COR-L47 (cell line): Measurements from ENCODE around the gene RAD51B.

Experiments used
- DNase-seq: peaks from one replicate; lab custom pipeline; 2025; lab: John Stamatoyannopoulos, UW

Gene RAD51B

DNA sequence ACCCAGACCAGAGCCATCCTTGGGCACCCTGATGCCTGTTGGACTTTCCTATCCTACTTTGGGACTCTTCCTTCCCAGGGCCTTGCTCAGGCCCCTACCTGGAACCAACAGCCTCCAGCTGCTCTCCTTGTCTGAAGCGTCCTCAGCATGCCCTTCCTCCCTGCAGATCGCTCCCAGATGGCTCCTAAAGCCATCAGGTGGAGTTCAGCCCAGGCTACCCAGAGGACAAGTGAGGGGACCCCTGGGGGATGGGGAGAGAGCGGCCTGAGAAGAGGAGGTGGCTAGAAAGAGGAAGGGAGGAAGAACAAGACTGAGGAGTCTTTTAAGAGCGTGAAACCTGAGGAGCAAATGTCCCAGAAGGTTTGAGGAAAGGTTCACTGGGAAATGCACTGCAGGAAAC is 736.7 kb downstream of the RAD51B start:
- no peak for DNase-seq

- DNase-seq = no peak
Measured at GRCh38 chr14:68557648-68558047, 738.1 kb downstream of the RAD51B start.

GRCh38 chr14:68558096-68558495 is 738.5 kb downstream of the RAD51B start:
- DNase-seq = no peak

DNA sequence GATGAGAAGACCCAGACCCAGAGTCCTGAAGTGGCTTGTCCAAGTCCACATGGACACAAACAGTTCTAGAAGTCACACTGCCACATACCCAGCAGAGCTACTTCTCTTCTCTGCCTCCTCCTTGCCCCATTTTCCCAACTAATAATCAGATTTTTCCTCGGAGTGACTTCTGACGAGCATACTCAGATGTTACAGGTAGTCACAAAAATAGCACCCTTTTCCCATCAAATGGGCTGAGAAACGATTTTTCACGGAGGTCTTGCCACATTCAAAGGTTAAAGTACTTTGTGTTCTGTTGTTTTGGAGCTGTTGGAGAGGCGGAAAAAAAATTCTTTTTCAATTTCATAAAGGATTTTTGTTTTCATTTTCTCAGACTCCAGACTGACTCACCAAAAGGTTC is 740.4 kb downstream of the RAD51B start:
- DNase-seq = no peak

GRCh38 chr14:68561531-68562007 is 742.0 kb downstream of the RAD51B start:
- DNase-seq = no peak

GRCh38 chr14:68562911-68563250 is 743.3 kb downstream of the RAD51B start:
- no peak for DNase-seq

- no peak for DNase-seq
Measured at GRCh38 chr14:68563251-68564131, 743.9 kb downstream of the RAD51B start.

DNA sequence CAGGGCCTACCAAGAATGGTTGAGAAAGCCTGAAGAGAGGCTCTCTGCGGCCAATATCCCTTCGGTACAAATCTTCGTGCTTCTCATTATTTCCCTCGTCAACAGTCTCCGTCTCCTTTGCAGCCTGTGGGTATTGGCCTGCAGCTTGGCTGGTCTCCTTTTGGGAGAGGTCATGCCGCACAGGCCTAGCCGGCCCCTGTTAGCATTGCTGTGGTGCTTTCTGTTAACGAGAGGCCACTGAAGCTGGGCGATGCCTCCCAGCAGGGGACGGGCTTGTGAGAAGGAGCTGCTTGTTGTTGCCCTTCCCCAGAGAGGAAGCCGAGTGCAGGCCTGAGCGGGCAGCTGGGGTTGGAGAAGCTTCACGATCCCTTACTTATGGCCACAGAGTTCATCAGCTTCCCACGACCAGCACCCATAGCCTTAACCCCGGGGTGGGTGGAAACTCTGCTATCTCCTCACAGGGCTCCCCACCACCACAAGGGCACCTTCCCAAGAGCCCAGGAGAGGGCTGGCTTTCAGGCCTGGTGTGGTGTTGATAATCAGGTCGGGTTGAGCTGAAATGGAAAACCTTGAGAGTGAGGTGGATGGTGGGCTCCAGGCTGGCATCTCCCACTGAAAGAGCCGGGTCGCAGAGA is 744.7 kb downstream of the RAD51B start:
- no peak for DNase-seq

- DNase-seq = no peak
Measured at GRCh38 chr14:68564826-68565759, 745.5 kb downstream of the RAD51B start.

- no peak for DNase-seq
Measured at GRCh38 chr14:68566075-68566474, 746.5 kb downstream of the RAD51B start.

GRCh38 chr14:68568907-68569897 is 749.6 kb downstream of the RAD51B start:
- no peak for DNase-seq

DNA sequence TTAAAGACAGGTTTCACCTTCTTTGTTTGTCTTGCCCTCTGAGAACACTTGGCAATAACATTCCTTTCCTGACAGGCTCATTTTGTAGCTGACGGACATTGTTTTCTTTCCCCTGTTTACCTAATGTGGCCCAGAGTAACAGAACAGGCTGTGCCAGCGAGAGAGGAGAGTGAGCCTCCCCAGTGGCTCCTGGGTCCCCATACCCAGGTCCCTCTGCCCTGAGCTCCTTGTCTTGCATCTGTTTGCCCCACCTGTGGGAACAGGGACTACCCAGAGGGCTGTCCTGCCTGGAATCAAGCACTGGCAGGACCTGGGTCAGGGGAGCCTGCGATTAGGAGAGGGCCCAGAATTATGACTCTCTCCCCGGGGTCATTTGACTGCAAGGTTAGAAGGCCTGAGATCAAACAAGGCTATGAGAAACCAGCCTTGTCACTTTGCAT is 750.4 kb downstream of the RAD51B start:
- DNase-seq = no peak

DNA sequence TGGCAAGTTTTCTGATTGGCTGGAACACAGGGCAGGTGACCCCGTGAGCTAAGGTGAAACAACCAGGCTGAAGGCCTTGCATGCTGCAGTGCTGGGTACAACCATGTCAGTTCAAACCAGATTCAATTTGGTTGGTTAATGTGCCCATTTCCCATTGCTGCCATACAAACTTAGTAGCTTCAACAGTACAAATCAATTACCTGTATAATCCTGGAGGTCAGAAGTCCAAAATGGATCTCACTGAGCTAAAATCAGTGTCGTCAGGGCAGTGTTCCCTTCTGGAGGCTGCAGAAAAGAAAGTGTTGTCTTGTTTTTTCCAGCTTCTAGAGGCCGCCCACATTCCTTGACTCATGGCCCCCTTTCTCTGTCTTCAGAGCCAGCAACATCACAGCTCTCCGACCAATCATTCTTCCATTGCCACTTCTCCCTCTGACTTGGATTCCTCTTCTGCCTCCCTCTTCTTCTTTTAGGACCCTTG is 751.6 kb downstream of the RAD51B start:
- DNase-seq = no peak

- DNase-seq = no peak
Measured at GRCh38 chr14:68571928-68572525, 752.4 kb downstream of the RAD51B start.

- DNase-seq = no peak
Measured at GRCh38 chr14:68573126-68573525, 753.5 kb downstream of the RAD51B start.

DNA sequence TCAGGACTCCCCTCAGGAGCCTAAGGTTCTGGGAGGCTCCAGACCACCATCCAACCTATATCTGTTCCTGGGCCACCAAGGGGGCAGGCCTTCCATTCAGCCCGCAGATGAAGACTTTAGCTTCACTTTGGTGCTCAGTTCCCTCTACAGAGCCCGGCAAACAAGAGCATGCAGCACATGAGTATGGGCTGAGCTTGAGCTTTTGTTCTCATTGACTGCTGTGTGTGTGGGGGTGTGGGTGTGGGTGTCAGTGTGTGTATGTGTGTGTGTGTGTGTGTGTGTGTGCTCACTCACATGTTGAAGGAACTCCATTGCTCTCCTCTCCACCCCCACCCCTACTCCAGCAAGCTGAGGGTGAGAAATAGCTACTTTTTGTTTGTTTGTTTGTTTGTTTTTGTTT is 754.1 kb downstream of the RAD51B start:
- no peak for DNase-seq

DNA sequence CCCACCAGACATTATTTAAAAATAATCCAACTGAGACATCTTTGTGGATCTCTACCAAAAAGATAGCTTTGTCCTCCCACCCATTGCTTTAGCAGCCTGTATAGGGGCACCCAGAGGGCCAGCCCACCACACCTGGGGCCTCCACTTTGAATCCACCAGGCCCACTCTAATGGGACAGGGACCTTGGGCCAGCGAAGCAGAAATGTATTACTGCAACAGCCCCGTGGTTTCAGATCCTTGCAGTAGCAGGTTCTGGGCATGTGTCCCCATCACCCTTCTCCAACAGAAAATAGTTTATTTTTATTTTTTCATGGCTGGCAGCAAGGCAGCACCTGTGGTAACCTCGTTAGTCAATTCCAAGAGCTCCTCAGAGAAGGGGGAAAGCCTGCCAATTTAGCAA is 754.9 kb downstream of the RAD51B start:
- no peak for DNase-seq

DNA sequence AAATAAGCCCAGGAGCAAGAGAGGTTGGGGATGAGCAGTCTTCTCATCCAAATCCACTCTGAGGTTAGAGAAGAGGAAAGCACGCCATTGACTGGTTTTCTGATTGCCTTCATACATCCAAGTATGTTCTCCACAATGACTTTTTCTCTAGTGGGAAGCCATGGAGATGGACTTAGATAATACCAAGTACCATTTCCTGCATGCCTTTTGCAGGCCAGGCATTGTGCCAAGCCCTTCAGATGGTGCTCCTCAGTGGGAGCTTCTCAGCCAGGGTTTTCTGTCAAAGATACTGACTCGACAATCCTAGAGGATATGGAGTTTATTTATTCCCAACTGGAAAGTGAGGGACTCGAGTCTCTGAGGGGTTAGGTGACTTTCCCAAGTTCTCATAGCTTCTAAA is 755.3 kb downstream of the RAD51B start:
- DNase-seq = no peak

GRCh38 chr14:68575426-68575825 is 755.8 kb downstream of the RAD51B start:
- DNase-seq = no peak

- no peak for DNase-seq
Measured at GRCh38 chr14:68576031-68576430, 756.5 kb downstream of the RAD51B start.
